Measurements from ENCODE around the gene RNF121. TPM values are rescaled to one million over a fixed set of nuclear protein-coding genes. Genes with fewer than 3 reads are reported as not detected.
A peak's percentile ranks its signal among the peaks of the same experiment; 100 is the strongest.

The RNF121 gene
- total RNA-seq, 4 donors from 2014 or later, result 13.7 to 25.9 (median 18.6) TPM

DNA sequence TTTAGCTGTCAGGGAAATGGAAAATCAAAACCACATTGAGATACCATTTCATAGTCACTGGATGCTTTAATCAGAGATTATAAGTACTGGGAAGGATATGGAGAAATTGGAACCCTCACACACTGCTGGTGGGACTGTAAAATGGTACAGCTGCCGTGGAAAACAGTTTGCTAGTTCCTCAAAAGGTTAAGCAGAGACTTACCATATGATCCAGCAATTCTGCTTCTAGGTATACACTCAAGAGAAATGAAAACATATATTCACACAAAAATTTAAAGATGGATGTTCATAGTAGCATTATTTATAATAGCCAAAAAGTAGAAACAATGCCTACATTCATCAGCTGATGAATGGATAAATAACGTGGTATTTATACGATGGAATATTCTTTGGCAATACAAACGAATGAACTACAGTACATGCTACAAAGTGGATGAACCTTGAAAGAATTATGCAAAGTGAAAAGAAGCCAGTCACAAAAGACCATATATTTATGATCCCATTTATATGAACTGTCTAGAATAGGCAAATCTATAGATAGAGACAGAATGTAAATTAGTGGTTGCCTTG is 23.0 kb downstream of the RNF121 start:
- no peaks in the 10 kb centered on the region for H3K36me3 ChIP-seq
- no peak overlapping the region for H3K4me3 ChIP-seq
- TF ChIP-seq, protein P1, sequence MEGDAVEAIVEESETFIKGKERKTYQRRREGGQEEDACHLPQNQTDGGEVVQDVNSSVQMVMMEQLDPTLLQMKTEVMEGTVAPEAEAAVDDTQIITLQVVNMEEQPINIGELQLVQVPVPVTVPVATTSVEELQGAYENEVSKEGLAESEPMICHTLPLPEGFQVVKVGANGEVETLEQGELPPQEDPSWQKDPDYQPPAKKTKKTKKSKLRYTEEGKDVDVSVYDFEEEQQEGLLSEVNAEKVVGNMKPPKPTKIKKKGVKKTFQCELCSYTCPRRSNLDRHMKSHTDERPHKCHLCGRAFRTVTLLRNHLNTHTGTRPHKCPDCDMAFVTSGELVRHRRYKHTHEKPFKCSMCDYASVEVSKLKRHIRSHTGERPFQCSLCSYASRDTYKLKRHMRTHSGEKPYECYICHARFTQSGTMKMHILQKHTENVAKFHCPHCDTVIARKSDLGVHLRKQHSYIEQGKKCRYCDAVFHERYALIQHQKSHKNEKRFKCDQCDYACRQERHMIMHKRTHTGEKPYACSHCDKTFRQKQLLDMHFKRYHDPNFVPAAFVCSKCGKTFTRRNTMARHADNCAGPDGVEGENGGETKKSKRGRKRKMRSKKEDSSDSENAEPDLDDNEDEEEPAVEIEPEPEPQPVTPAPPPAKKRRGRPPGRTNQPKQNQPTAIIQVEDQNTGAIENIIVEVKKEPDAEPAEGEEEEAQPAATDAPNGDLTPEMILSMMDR (IDR thresholded peaks at IDR 0.05), result no peak
- TF ChIP-seq POLR2AphosphoS5 (IDR thresholded peaks at IDR 0.05), result no peak
- TF ChIP-seq EP300 (IDR thresholded peaks at IDR 0.05), result no peak
- intact Hi-C loops (cut with DNase I), result no loop called here
- WGBS, result 55% methylated on average over 4 of the region's 4 CpGs
- H3K27ac ChIP-seq (replicated peaks in 1 of 4), result no peak overlapping the region
- no peaks in the 10 kb centered on the region for H3K9me3 ChIP-seq
- peaks cover 7 to 31% (median 16%) of the 10 kb centered on the region in 4 donors for H3K4me1 ChIP-seq
- no peaks in the 10 kb centered on the region for H3K27me3 ChIP-seq
- no peak for DNase-seq (ENCODE audit: extremely low spot score)

DNA sequence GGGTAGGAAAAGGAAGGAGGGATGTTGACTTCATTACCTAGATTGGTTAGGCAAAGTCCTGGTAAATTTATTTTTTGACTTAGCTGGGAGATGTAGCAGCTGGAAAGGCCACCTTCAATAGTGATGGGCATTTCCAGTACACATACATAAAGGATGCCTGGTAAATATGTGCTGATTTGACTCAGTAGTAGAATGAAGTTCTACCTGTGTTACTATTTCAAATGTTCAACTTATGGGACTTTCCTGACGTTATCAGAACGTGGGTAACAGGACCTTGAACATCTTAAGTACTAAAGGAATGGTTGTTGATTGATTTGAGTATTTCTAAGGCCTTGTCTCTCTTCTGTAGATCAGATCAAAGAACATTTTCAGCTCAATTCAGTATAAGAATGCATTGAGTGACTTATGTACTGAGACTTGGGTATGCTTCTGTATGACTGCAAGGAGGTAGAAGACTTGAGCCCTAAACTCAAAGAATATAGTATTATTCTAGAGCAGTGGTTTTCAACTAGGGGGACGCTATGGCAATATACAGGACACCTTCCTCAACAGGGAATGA is 27.1 kb downstream of the RNF121 start:
- Histone ChIP-seq H3K27me3 (no peaks in the 10 kb centered on the region), H3K4me1 (peaks cover 0 to 11% (median 6%) of the 10 kb centered on the region in 4 donors), H3K9me3 (no peaks in the 10 kb centered on the region), H3K27ac (replicated peaks in 1 of 4) (no peak overlapping the region), H3K36me3 (peaks cover 5 to 16% (median 14%) of the 10 kb centered on the region in 4 donors), H3K4me3 (no peak overlapping the region)
- intact Hi-C loops (cut with DNase I), result no loop called here
- 58% methylated on average over 3 of the region's 3 CpGs for WGBS
- TF ChIP-seq, protein P1 (IDR thresholded peaks at IDR 0.05), result no peak
- TF ChIP-seq POLR2AphosphoS5 (IDR thresholded peaks at IDR 0.05), result no peak
- no peak for TF ChIP-seq POLR2A (IDR thresholded peaks at IDR 0.05; ENCODE audit: low read depth)
- no peak for TF ChIP-seq EP300 (IDR thresholded peaks at IDR 0.05)
- DNase-seq (ENCODE audit: extremely low spot score), result no peak

DNA sequence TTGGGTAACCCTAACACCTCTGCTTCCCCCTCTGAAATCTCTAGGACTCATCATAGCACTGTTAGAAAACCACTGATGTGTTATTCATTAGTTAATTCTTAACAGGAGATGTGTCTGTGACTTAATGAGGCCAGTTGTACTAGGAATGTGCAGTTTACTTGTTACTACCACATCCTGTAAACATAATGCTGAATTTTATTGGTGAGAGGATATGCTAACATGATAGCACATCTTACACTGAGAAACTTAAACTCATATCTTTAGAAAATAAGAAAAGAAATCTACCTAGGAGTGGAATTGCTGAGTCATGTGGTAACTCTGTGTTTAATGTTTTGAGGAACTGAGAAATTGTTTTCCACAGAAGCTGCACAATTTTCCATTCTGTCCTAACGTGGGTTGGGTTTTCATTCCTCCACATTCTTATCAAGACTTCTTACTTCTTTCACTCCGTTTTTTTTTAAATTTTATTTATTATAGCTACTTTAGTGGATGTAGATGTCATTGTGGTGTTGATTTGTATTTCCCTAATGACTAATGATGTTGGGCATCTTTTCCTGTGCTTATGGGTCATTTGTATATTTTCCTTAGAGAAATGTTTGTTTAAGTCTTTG is 33.7 kb downstream of the RNF121 start:
- TF ChIP-seq EP300 (IDR thresholded peaks at IDR 0.05) (no peak), POLR2A (IDR thresholded peaks at IDR 0.05; ENCODE audit: low read depth) (no peak), POLR2AphosphoS5 (IDR thresholded peaks at IDR 0.05) (no peak)
- TF ChIP-seq, protein P1 (IDR thresholded peaks at IDR 0.05), result no peak
- no peaks in the 10 kb centered on the region for H3K27me3 ChIP-seq
- DNase-seq (ENCODE audit: extremely low spot score), result no peak
- no peaks in the 10 kb centered on the region for H3K9me3 ChIP-seq
- WGBS, result 34% methylated on average over 2 of the region's 2 CpGs
- peaks cover 13 to 45% (median 33%) of the 10 kb centered on the region in 4 donors for H3K36me3 ChIP-seq
- peak overlapping the region; percentile 18 to 37 (median 35) for H3K27ac ChIP-seq (replicated peaks in 1 of 4)
- no peak overlapping the region for H3K4me3 ChIP-seq
- intact Hi-C loops (cut with DNase I), result no loop called here
- peaks cover 0 to 10% (median 8%) of the 10 kb centered on the region in 4 donors for H3K4me1 ChIP-seq

DNA sequence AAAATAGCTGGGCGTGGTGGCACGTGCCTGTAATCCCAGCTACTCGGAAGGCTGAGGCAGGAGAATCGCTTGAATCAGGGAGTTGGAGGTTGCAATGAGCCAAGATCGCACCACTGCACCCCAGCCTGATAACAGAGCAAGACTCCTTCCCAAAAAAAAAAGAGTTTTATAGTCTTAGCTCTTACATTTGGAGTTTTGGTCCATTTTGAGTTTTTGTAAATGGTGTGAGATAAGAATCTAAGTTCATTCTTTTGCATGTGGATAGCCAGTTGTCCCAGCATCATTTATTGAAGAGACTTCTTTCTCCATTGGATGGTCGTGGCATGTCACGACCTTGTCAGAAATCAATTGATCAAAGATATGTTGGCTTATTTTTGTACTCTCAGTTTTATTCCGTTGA is 34.6 kb downstream of the RNF121 start:
- TF ChIP-seq POLR2AphosphoS5 (IDR thresholded peaks at IDR 0.05), result no peak
- TF ChIP-seq EP300 (IDR thresholded peaks at IDR 0.05), result no peak
- TF ChIP-seq POLR2A (IDR thresholded peaks at IDR 0.05; ENCODE audit: low read depth), result no peak
- TF ChIP-seq, protein P1 (IDR thresholded peaks at IDR 0.05), result no peak
- no peaks in the 10 kb centered on the region for H3K27me3 ChIP-seq
- peaks cover 13 to 52% (median 39%) of the 10 kb centered on the region in 4 donors for H3K36me3 ChIP-seq
- intact Hi-C loops (cut with DNase I), result no loop called here
- peaks cover 0 to 10% (median 8%) of the 10 kb centered on the region in 4 donors for H3K4me1 ChIP-seq
- H3K4me3 ChIP-seq, result no peak overlapping the region
- 93% methylated on average over 8 of the region's 8 CpGs for WGBS
- peak overlapping the region in 2 of 4 donors; percentile 36 to 39 for H3K27ac ChIP-seq (replicated peaks in 1 of 4)
- DNase-seq (ENCODE audit: extremely low spot score), result no peak
- no peaks in the 10 kb centered on the region for H3K9me3 ChIP-seq

All from esophagus muscularis mucosa (tissue), 4 donors.